Tibial nerve (tissue), 4 donors: ENCODE measurements around the gene THBS3.

Experiments used
- CTCF ChIP-seq, 5 experiments: fragments of 200-600 bp in 3 of 5; fragments of 450-650 bp in 2 of 5; sonication (generic) in 3 of 5; IDR thresholded peaks; one replicate each; pipeline ENCODE4 v1.5.1; 2016 to 2019; ENCODE audit warnings: antibody characterized with exemption in 5 of 5, mild to moderate bottlenecking in 3 of 5, moderate library complexity in 2 of 5
- EP300 ChIP-seq, 2 donors: sonication (generic); formaldehyde crosslinking; IDR thresholded peaks; one replicate each; pipeline ENCODE4 v1.6.1; 2017; ENCODE audit warnings: antibody characterized with exemption in 2 of 2, mild to moderate bottlenecking in 1 of 2
- POLR2A ChIP-seq, 2 donors: fragments of 450-650 bp; IDR thresholded peaks; one replicate each; pipeline ENCODE4 v1.6.1; 2017; ENCODE audit warnings: antibody characterized with exemption in 2 of 2, mild to moderate bottlenecking in 2 of 2, moderate library complexity in 2 of 2

- TF ChIP-seq CTCF (IDR thresholded peaks at IDR 0.05) (no peak), POLR2A (IDR thresholded peaks at IDR 0.05) (no peak), EP300 (IDR thresholded peaks at IDR 0.05) (no peak)
These were observed 9.2 kb downstream of the THBS3 start for GRCh38 chr1:155198547-155198906.
